Pancreas (tissue), 10 donors: ENCODE data around the gene YKT6. TPM values are rescaled to one million over a fixed set of nuclear protein-coding genes. Genes with fewer than 3 reads are reported as not detected.

Source experiments
- ATAC-seq, 4 donors: fragments of 200-7000 bp; cut with Tn5 transposase; one replicate each; pipeline versions ENCODE4 v1.8.0 to v1.9.1; 2020; ENCODE audit warnings: mild to moderate bottlenecking in 4 of 4, moderate library complexity in 4 of 4
- DNase-seq, 6 donors: peaks; one replicate each; pipeline ENCODE4 v3.0.0-alpha.2; 2020
- FAIRE-seq: peaks from 2 replicates; lab custom pipeline; 2012; peaks lifted over from hg19 to GRCh38; lab: Jason Lieb, UNC
- H3K27ac ChIP-seq, 4 donors: fragments of 200-600 bp; sonication (generic); 1 replicate in 3 of 4; 2 replicates in 1 of 4; pipeline versions ENCODE4 v1.5.0 to v1.8.0; 2020
- H3K27me3 ChIP-seq, 4 donors: fragments of 200-600 bp; one replicate each; pipeline ENCODE4 v1.8.0; 2021
- H3K36me3 ChIP-seq, 3 donors: fragments of 200-600 bp; sonication (generic) in 1 of 3; one replicate each; pipeline versions ENCODE4 v1.5.0 to v1.8.0; 2020 to 2021
- H3K4me1 ChIP-seq, 3 donors: fragments of 200-600 bp; one replicate each; pipeline ENCODE4 v1.8.0; 2021
- H3K4me3 ChIP-seq, 4 donors: fragments of 200-600 bp; sonication (generic) in 2 of 4; one replicate each; pipeline versions ENCODE4 v1.5.0 to v1.8.0; 2020 to 2021
- H3K9me3 ChIP-seq, 4 donors: fragments of 200-600 bp; one replicate each; pipeline ENCODE4 v1.8.0; 2021
- WGBS, 2 donors: extraction: QIAGEN DNeasy Blood & Tissue Kit; methylation state at CpG; one replicate each; pipeline ENCODE4 v1.1.7; 2013; 5-methylcytosine and 5-hydroxymethylcytosine counted together
- intact Hi-C, 3 donors: fragments of 100-400 bp; cut with DNase I; formaldehyde crosslinking; loops; one replicate each; pipeline versions ENCODE4 v1.11.1 to v1.14.2; 2022
- polyA plus RNA-seq, 2 donors: library from polyadenylated mRNA; stranded (reverse); fragments of 200-250 nt; gene quantifications; one replicate each; pipeline ENCODE4 v1.2.3, GENCODE V29; 2013
- total RNA-seq, 6 donors: library from RNA; stranded (reverse); fragmentation: NEBNext Ultra II Directional in 4 of 6; extraction: Animal tissue kit (Norgen Biotek cat#: 25700) in 4 of 6; gene quantifications; one replicate each; pipeline versions ENCODE4 v1.2.1 to v1.2.4, GENCODE V29; 2021 to 2023
- TF ChIP-seq, protein P1 (sequence below), 4 donors: fragments of 200-600 bp; sonication (generic) in 3 of 4; IDR thresholded peaks; one replicate each; pipeline versions ENCODE4 v1.5.0 to v1.8.0; 2021; ENCODE audit warnings: antibody characterized with exemption in 4 of 4
- donor health status: healthy with polysubstance abuse.
- donor health status: DM: no; HTN: no; CAD: no; lungs with moderate emphysema.
- donor health status: DM: no; HTN: no; CAD: no.
- donor health status: control.
- donor health status: control.
- donor health status: Bipolar disorder and iron deficiency.
- donor health status: DM: yes; HTN: yes; CAD: no.
- donor health status: DM: no; HTN: no; CAD: no.
- donor health status: DM: no; HTN: no; CAD: no.
- donor health status: DM: yes; HTN: yes; CAD: no.

YKT6 gene
- total and polyA plus RNA-seq, 8 donors: 27.7 to 48.7 (median 37.0) TPM

DNA sequence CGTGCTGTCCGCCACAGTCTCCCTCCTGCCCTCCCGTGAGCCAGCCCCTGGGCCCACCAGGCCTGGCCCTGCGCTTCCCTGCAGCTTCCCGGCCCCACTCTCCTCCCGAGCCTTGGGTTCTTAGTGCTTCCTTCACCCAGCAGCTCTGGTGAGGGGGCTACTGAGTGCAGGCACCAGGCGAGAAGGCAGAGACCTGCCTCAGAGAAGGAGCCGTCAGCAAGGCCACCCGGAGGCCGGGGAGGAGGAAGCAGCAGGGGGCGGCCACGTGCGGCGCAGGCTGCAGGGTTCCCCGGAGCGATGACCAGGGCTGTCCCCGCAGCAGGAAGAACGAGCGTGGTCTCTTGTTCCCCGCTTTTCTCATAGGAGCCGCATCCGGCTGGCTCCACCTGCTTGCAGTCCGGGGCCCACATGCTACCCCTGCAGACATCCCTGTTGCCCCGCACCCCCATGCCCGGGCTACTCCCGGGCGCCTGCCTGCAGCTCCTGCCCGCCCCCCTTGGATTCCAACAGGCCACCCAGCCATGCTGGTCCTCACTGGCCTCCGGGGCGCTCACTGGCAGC lies 20.5 kb downstream of the YKT6 start:
- Histone ChIP-seq H3K27ac (no peak overlapping the region), H3K9me3 (no peaks in the 10 kb centered on the region), H3K4me1 (peaks cover 8 to 25% (median 11%) of the 10 kb centered on the region in 3 donors), H3K36me3 (no peaks in the 10 kb centered on the region), H3K4me3 (no peak overlapping the region), H3K27me3 (no peaks in the 10 kb centered on the region)
- FAIRE-seq: no peak
- ATAC-seq: no peak
- DNase-seq: peak in 3 of 6 donors; percentile 24 to 58 (median 53)
- intact Hi-C loops: no loop called here
- WGBS, 2 donors: 73 to 80% methylated on average over 25 to 30 of the region's 30 CpGs
- TF ChIP-seq, protein P1, sequence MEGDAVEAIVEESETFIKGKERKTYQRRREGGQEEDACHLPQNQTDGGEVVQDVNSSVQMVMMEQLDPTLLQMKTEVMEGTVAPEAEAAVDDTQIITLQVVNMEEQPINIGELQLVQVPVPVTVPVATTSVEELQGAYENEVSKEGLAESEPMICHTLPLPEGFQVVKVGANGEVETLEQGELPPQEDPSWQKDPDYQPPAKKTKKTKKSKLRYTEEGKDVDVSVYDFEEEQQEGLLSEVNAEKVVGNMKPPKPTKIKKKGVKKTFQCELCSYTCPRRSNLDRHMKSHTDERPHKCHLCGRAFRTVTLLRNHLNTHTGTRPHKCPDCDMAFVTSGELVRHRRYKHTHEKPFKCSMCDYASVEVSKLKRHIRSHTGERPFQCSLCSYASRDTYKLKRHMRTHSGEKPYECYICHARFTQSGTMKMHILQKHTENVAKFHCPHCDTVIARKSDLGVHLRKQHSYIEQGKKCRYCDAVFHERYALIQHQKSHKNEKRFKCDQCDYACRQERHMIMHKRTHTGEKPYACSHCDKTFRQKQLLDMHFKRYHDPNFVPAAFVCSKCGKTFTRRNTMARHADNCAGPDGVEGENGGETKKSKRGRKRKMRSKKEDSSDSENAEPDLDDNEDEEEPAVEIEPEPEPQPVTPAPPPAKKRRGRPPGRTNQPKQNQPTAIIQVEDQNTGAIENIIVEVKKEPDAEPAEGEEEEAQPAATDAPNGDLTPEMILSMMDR (IDR thresholded peaks at IDR 0.05): no peak

DNA sequence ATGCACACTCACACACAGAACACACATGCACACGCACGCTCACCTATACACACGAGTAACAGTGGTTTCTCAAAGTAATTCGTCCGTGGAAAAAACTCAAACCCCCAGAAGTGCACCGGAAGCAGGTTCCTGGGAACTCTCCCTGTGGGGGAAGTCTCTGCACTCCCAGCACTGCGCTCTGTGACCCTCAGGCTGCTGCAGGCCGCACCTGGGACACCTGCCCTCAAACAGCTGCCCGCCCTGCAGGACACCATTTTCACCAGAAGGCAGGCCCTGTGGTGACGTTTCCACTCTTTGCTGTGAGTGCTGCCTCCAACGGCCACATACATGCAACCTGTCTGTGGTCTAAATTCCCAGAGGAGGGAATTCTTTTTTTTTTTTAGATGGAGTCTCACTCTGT lies 21.3 kb downstream of the YKT6 start:
- peak in 2 of 6 donors; percentile 34 to 46 for DNase-seq
- Histone ChIP-seq H3K27me3 (no peaks in the 10 kb centered on the region), H3K4me1 (peaks cover 8 to 25% (median 11%) of the 10 kb centered on the region in 3 donors), H3K4me3 (no peak overlapping the region), H3K36me3 (no peaks in the 10 kb centered on the region), H3K27ac (no peak overlapping the region), H3K9me3 (no peaks in the 10 kb centered on the region)
- WGBS, 2 donors: 89 to 91% methylated on average over 11 of the region's 11 CpGs
- no peak for ATAC-seq
- TF ChIP-seq, protein P1 (IDR thresholded peaks at IDR 0.05): no peak
- intact Hi-C loops: no loop called here
- no peak for FAIRE-seq

DNA sequence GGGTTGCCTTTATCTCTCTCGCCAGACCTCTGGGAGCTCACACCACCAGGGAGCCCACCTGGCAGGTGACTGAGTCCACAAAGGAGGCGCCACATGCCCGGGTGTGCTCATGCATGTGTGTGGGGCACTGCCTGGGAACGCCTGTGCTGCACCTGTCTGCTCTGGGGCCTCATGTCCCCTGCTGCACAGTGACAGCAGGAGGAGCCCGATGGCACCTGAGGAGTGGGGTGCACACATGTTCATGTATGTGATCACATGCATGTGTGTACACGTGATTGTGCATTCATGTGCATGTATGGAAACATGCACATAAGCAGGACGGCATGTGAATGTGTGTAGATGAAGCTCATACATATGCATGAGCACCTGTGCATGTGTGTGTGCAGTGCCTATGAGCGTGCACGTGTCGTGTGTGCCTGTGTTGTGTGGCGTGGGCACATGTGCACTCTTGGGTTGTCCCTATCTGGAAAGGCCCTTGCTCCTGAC lies 22.0 kb downstream of the YKT6 start:
- WGBS, 2 donors: 83 to 84% methylated on average over 11 of the region's 11 CpGs
- DNase-seq (peak in 3 of 6 donors; percentile 15 to 44 (median 43)), FAIRE-seq (no peak), ATAC-seq (no peak)
- Histone ChIP-seq H3K4me3 (no peak overlapping the region), H3K9me3 (no peaks in the 10 kb centered on the region), H3K36me3 (no peaks in the 10 kb centered on the region), H3K4me1 (peaks cover 8 to 25% (median 11%) of the 10 kb centered on the region in 3 donors), H3K27ac (no peak overlapping the region), H3K27me3 (no peaks in the 10 kb centered on the region)
- TF ChIP-seq, protein P1 (IDR thresholded peaks at IDR 0.05): no peak
- intact Hi-C loops: no loop called here

DNA sequence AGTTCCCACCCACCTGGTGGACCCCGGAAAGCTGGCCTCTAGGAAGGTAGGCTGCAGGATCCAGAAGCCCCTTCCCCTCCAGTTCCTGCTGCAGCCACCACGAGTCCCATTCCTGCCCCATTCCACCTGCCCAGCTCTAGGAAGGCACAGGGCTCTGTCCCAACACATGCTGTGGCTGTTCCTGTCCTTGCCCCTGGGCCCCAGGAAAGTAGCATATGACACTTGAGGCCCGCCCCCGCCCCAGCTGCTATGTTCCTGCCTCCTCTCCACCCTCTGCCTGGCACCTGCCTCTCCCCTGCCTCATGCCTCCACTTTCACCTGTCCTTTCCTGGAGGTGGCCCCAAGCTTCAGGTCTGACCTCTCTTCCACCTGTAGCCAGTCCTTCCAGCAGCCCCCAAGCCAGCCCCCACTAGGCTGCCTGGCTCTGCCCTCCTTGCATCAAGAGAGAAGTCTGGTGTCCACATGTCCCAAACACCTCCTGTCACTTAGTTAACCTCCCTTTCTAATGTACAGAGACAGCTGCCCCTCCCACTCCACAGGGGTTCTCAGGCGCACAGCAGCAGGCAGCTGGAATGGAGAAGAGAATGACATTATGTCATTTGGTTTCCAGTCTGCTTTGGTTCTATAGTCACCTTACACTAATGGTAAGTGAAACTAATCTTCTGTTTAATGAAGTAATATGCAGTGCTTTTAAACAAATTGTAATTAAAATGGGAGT lies 22.7 kb downstream of the YKT6 start:
- TF ChIP-seq, protein P1 (IDR thresholded peaks at IDR 0.05): no peak
- intact Hi-C loops: no loop called here
- no peaks in the 10 kb centered on the region for H3K9me3 ChIP-seq
- ATAC-seq (peak; percentile 42 to 72 (median 54)), DNase-seq (peak in 5 of 6 donors; percentile 35 to 55 (median 41)), FAIRE-seq (no peak)
- H3K4me3 ChIP-seq: no peak overlapping the region
- WGBS, 2 donors: 37 to 44% methylated on average over 5 of the region's 5 CpGs
- H3K27me3 ChIP-seq: no peaks in the 10 kb centered on the region
- H3K27ac ChIP-seq: peak overlapping the region in 1 of 4 donors; percentile 46
- peaks cover 8 to 25% (median 11%) of the 10 kb centered on the region in 3 donors for H3K4me1 ChIP-seq
- H3K36me3 ChIP-seq: no peaks in the 10 kb centered on the region
